Cerebellar nuclear complex (tissue), 1 donor: Measurements from ENCODE around the gene BRINP1.
"Not testable (repeated sequence)": the region's sequence is repeated elsewhere in the genome, so short reads cannot be mapped to it uniquely, and the experiment has no call there.

Experiments
- DNase-seq, 2 experiments: peaks; one replicate each; lab custom pipeline; 2025; lab: John Stamatoyannopoulos, UW

The BRINP1 gene

DNA sequence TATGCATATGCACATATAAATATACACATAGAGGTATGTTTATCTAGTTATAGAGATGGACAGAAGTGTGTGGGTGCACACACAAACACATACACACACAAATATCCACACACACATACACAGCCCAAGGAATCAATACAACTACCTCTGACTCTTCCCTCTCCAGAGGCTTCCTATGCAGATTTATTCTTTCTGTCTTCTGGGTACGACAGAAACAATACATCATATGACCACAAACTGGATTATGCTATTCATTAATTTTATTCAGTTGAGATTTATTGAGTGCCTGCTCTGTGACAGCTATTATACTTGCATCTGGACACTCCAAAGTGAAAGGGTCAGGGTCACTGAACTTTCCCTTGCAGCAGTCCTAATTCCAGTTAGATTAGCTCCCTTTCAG lies 155.8 kb downstream of the BRINP1 start:
- no peak for DNase-seq

DNA sequence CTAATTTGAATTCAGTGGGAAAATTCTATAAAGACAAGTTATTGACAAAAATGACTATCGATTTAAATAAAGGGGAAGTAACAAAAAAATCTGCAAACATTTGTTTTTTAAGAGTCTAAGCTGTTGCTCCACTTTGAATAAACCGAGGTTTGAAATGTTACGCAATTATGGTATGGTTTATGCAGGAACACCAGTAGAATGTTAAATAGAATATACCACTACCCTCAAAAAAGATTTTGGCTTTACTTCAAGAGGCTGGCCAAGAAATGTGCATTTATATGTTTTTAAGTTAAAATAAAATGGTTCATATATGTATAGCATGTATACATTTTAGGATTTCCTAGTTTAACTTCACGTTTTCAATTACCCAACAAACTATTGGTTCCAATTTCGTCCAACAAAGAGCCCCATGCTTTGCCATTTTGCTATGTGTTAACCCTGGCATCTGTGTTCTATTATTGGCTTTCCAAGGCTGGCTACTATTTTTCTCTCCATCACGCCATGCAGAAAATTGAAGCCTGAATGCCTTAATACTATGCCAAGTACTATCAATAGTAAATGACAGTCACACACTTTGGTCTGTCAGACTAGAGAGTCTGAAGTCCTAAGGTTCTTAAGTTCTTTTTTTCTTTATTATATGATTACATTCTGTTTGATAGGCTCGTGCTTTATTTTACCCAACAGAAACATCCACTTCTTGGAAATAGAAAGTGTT lies 171.2 kb downstream of the BRINP1 start:
- DNase-seq = no peak

DNA sequence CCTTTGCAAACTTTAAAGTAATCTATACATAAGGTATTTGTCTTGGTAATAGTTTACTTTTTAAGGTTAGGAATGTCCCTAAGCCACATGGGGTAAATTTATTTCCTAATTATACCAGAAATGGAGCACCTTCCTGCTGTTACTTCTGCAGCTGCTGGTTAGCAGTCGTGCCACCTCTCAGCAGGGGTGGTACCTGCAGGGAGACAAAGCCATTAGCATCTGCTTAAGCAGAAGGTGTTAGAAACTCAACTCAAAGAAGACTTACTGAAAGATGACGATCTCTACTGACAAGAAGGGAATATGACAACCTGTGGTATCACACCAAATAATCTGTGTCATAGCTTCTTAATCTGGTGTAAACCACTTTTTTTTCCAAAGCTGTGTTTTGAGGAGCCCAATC lies 173.7 kb downstream of the BRINP1 start:
- DNase-seq = no peak

GRCh38 chr9:119185298-119185697 lies 183.9 kb downstream of the BRINP1 start:
- DNase-seq = no peak

DNA sequence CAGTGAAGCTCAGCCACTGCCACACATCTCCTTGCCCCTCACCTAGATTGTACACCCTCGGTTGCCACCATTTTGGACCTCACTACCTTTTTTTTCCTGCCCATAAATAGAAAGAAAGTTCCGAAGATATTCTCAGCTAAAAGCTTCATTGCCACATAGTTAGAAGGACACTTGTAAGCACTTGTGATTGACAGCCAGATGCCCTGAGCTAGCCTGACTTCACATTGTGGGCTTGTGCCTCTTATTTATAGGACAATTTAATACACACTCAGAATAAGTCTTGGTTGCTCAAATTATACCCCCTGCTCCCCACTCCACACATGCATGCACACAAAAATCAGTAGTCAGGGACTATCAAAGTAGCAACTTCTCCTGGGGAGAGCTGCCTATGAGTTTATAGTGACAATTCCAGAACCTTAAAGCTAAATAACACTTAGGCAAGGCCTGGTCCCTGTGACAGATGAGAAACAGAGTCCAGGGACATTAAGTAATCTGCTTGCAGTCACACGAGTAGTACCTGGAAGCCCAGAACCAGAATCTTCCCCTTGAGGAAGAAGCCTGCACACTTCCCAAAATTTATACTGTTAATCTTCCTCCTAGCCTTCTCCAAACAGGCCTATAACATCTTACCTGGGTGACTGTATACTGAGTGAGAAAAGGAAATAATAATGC lies 184.8 kb downstream of the BRINP1 start:
- no peak for DNase-seq

DNA sequence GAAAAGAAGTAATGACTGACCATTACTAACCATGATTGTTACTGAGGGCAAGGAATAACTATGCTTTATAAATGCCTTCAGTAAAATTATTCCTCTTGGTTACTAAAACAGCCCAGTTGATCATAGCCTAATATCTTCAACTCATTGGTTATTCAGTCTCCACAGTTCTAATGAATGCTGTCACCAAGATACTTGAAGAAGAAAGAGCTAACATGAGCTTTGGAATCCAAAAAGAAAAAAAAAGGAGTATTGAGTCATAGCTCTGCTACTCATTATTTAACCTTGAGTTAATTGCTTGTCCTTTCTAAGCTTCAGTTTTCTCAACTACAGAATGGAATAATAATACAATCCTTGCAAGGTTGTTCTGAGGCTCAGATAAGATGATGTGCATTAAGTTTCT lies 187.7 kb downstream of the BRINP1 start:
- DNase-seq = no peak

GRCh38 chr9:119180897-119181296 lies 188.3 kb downstream of the BRINP1 start:
- DNase-seq = no peak

DNA sequence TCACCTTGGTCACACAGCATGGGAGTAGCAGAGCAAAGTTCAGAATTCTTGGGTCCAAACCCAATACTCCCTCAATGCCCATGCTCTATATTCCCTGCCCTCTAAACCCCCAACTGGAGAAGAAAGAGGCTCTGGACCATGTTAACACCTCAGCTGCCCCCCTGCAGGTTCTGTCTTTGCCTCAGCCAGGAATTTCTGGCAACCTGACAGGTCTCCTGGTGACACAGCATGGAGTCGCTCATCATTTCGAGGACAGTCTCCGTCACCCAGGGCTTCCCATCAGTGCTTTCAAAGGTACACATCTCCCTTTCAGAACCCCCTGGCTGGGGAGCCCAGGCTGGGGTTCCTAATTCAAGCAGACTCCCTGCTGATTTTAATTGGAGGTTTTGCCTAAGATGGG lies 189.5 kb downstream of the BRINP1 start:
- DNase-seq = peak in 1 of 2 experiments; percentile 9

GRCh38 chr9:119177196-119177595 lies 192.0 kb downstream of the BRINP1 start:
- no peak for DNase-seq

- DNase-seq = no peak
Measured at GRCh38 chr9:119175581-119175980, 193.7 kb downstream of the BRINP1 start.

DNA sequence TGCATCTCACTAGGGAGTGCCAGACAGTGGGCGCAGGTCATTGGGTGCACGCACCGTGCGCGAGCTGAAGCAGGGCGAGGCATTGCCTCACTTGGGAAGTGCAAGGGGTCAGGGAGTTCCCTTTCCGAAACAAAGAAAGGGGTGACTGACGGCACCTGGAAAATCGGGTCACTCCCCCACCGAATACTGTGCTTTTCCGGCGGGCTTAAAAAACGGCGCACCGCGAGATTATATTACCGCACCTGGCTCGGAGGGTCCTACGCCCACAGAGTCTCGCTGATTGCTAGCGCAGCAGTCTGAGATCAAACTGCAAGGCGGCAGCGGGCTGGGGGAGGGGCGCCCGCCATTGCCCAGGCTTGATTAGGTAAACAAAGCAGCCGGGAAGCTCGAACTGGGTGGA lies 200.0 kb downstream of the BRINP1 start:
- DNase-seq = not testable (repeated sequence)

DNA sequence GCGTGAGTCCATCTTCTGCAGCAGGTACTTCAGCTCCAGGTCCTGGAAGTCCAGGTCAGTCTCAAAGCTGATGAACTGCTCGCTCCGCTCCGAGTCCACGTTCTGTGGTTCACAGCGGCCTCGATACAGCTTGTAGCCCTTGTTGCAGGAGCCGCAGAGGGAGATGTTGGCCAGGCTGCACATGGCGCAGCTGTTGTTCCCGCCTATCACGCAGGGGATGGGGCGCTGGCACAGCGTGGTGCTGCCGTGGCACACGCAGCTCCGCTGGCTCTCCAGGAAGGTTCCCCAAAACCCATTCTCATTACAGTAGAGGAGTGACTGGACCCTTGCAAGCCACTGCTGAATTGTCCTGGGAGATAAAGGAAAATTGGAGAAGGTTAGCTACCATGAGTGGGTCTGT lies 201.4 kb downstream of the BRINP1 start:
- no peak for DNase-seq

- no peak for DNase-seq
Measured at GRCh38 chr9:119167267-119167666, 202.0 kb downstream of the BRINP1 start.

GRCh38 chr9:119166096-119166495 lies 203.1 kb downstream of the BRINP1 start:
- DNase-seq = no peak

GRCh38 chr9:119165131-119165530 lies 204.1 kb downstream of the BRINP1 start:
- no peak for DNase-seq

DNA sequence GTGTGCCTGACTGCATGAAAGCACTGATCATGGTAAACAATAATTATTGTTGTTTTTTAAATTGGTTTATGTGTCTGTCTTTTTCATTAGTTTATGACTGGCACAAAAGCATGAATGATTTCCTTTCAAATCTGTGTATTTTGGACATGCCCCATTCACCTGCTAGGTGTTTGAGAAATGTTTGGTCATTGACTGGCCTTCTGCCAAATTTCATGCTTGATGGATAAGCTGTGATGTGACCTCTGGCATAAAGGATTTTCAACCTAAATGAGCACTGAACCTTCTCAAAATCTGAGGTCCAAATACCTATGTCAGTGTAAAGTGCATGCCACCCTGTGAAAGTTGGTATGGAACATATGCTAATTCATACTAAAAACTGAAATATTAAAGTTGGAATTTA lies 204.5 kb downstream of the BRINP1 start:
- no peak for DNase-seq

DNA sequence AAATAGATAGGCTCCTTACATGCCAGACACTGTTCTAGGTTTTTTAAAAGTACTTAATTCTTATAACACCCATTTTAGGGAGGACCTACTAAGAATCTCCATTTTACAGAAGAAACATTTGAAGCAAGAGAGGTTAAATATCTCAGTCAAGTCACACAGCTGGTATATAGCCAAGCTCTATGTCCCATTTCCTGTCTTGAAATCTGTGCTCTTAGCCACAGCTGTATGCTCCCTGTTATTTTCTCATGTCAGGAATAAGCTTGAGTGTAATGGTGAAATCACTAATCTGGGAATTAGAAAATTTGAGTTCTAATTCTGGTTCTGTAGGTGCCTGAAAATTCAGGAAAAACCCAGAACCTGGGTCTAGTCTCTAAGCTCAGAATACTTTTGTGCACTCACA lies 208.7 kb downstream of the BRINP1 start:
- no peak for DNase-seq

GRCh38 chr9:119159386-119159785 lies 209.8 kb downstream of the BRINP1 start:
- DNase-seq = no peak

DNA sequence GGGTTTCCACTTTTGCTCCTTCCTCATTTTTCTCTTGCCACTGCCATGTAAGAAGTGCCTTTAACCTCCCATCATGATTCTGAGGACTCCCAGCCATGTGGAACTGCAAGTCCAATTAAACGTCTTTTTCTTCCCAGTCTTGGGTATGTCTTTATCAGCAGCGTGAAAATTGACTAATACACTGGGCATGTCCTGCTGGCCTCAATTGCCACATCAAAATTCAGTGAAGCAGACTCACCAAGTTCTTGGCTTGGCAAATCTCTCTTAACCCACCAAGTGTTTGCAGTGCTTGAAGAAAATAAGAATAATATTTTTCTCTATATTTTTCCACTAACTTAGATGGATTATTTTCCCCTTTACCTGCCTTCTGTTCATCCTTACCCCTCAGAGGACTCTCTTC lies 212.0 kb downstream of the BRINP1 start:
- DNase-seq = no peak

- no peak for DNase-seq
Measured at GRCh38 chr9:119156354-119156753, 212.9 kb downstream of the BRINP1 start.

GRCh38 chr9:119154527-119154926 lies 214.7 kb downstream of the BRINP1 start:
- no peak for DNase-seq

GRCh38 chr9:119153402-119153801 lies 215.8 kb downstream of the BRINP1 start:
- DNase-seq = no peak

GRCh38 chr9:119148855-119149254 lies 220.4 kb downstream of the BRINP1 start:
- no peak for DNase-seq

GRCh38 chr9:119137479-119137878 lies 231.8 kb downstream of the BRINP1 start:
- DNase-seq = no peak
